K562 (cell line): Measurements from ENCODE around the gene HSBP1L1. TPM values are rescaled to one million over a fixed set of nuclear protein-coding genes. Genes with fewer than 3 reads are reported as not detected.

Experiments used
- CCNT2 ChIP-seq: IDR thresholded peaks from 2 replicates; pipeline ENCODE4 v1.6.1; 2011; ENCODE audit warnings: borderline replicate concordance, low read depth, mild to moderate bottlenecking, moderate library complexity, mixed read lengths, low read length; ENCODE audit not compliant: insufficient read length; ENCODE audit errors: extremely low read depth
- CTBP1 ChIP-seq: fragments of 450-650 bp; IDR thresholded peaks from 2 replicates; pipeline ENCODE4 v1.6.1; 2016; ENCODE audit warnings: borderline replicate concordance
- KLF6 ChIP-seq: fragments of 250-450 bp; sonication (Bioruptor Pico); IDR thresholded peaks from 2 replicates; pipeline ENCODE4 v1.4.0; 2020; ENCODE audit warnings: mild to moderate bottlenecking, moderate library complexity, borderline replicate concordance
- MXI1 ChIP-seq: IDR thresholded peaks from 2 replicates; pipeline ENCODE4 v1.6.1; 2011; ENCODE audit warnings: low read depth, mild to moderate bottlenecking, improper control_type of control experiment, low read length
- NR1H2 ChIP-seq: sonication (generic); formaldehyde crosslinking; IDR thresholded peaks from 2 replicates; pipeline ENCODE4 v1.4.0; 2020; ENCODE audit warnings: mild to moderate bottlenecking, missing genetic modification reagents
- NRF1 ChIP-seq, 2 experiments: fragments of 450-650 bp; IDR thresholded peaks in 1 of 2; conservative IDR thresholded peaks in 1 of 2; 2 replicates each; pipeline ENCODE4 v1.6.1; 2014; ENCODE audit warnings: mild to moderate bottlenecking in 2 of 2
- PHF20 ChIP-seq: fragments of 450-650 bp; IDR thresholded peaks from 2 replicates; pipeline ENCODE4 v1.6.1; 2018; ENCODE audit not compliant: partially characterized antibody
- POLR2B ChIP-seq: fragments of 450-650 bp; IDR thresholded peaks from 2 replicates; pipeline ENCODE4 v1.6.1; 2018; ENCODE audit warnings: low read depth; ENCODE audit not compliant: partially characterized antibody
- RBM22 ChIP-seq: fragments of 200-400 bp; formaldehyde crosslinking; IDR thresholded peaks from 2 replicates; pipeline ENCODE4 v1.6.1; 2018; ENCODE audit warnings: low read length, low read depth; ENCODE audit not compliant: poor library complexity, severe bottlenecking
- SIRT6 ChIP-seq: IDR thresholded peaks from one replicate; pipeline ENCODE4 v1.6.1; 2012; ENCODE audit warnings: low read depth, mild to moderate bottlenecking, control low read depth, inconsistent platforms, low read length, moderate library complexity
- ZNF668 ChIP-seq: fragments of 250-450 bp; sonication (Bioruptor Pico); IDR thresholded peaks from 2 replicates; pipeline ENCODE4 v1.8.0; 2022; ENCODE audit warnings: mild to moderate bottlenecking, inconsistent platforms
- polyA plus RNA-seq, 8 experiments: library from polyadenylated mRNA; depleted of rRNA in 4 of 8; stranded (reverse) in 5 of 8; unstranded in 3 of 8; fragments of >200 nt; fragmentation: Nextera tagmentation in 2 of 8; fragmentation: Illumina TruSeq in 1 of 8; extraction: Ambion mirVana in 2 of 8; extraction: Trizol in 1 of 8; gene quantifications; 2 replicates each; pipeline versions ENCODE4 v1.2.1 to v1.2.3, GENCODE V29; 2011 to 2014; ENCODE audit warnings: inconsistent platforms in 1 of 8, missing spikeins in 1 of 8
- total RNA-seq, 7 experiments: library from RNA; depleted of rRNA in 6 of 7; stranded (reverse); fragments of >200 nt in 6 of 7; fragmentation: Illumina TruSeq in 2 of 7; extraction: Trizol in 2 of 7; gene quantifications; 2 replicates each; pipeline versions ENCODE4 v1.2.1 to v1.2.3, GENCODE V29; 2011 to 2021; ENCODE audit warnings: low replicate concordance in 1 of 7
- TF ChIP-seq, protein P1 (sequence below): fragments of 250-450 bp; sonication (Bioruptor Pico); IDR thresholded peaks from 2 replicates; pipeline ENCODE4 v1.4.0; 2020; ENCODE audit warnings: mild to moderate bottlenecking, moderate library complexity
- TF ChIP-seq, protein P2 (sequence below): fragments of 450-650 bp; conservative IDR thresholded peaks from 2 replicates; pipeline ENCODE4 v1.6.1; 2016; ENCODE audit warnings: missing genetic modification characterization, low read depth, mild to moderate bottlenecking, control low read depth, missing compliant biosample characterization
- TF ChIP-seq, protein P3 (sequence below): fragments of 450-650 bp; IDR thresholded peaks from 2 replicates; pipeline ENCODE4 v1.7.0; 2016; ENCODE audit warnings: borderline replicate concordance
- TF ChIP-seq, protein P4 (sequence below): sonication (generic); formaldehyde crosslinking; IDR thresholded peaks from 2 replicates; pipeline ENCODE4 v1.8.0; 2022; ENCODE audit warnings: mild to moderate bottlenecking, missing genetic modification reagents, borderline replicate concordance
- TF ChIP-seq, protein P5 (sequence below): fragments of 450-650 bp; formaldehyde crosslinking; IDR thresholded peaks from 2 replicates; pipeline ENCODE4 v1.4.0; 2020; ENCODE audit warnings: mild to moderate bottlenecking, mixed read lengths

The HSBP1L1 gene
- total and polyA plus RNA-seq, 9 of the 15 experiments (the other 6 are each of a cell fraction or from before 2014, with no cell fraction given): 0.24 to 0.36 TPM; not detected in 7

DNA sequence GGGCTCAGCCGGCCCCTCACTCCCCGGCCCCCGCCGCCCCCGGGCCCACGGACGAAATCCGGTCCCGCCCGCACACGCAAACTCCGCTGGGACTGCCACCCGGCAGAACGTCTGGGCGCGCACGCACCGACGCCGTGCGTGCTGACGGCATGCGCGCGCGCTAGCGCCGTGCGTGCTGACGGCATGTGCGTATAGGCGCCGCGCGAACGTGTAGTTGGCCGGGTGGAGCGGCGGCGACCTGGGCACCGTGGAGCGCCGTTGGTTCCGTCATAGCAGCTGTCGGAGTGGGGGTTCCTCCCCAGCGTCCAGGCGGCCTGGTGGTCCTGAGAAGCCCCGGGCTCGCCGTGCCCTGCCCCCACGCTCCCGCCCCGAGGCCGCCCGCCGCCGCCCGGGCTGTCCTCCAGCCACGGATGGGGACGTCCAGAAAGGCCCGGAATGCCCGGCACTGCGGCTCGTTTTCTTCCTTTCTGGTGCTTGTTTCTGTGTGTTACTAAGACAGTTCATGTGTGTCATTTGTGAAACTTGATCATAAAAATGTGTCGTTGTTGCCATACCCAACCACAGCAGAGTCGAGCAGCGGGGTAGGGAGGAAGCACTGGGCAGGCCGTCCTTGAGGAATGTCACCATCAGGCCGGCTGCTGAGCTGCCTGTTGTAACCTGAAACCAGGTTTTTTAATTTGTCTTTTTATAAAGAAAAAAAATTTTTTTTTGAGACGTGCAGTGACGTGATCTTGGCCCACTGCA, 24.2 kb downstream of the HSBP1L1 start, which contains the start of gene TXNL4A (continued):
- TF ChIP-seq, protein P1, sequence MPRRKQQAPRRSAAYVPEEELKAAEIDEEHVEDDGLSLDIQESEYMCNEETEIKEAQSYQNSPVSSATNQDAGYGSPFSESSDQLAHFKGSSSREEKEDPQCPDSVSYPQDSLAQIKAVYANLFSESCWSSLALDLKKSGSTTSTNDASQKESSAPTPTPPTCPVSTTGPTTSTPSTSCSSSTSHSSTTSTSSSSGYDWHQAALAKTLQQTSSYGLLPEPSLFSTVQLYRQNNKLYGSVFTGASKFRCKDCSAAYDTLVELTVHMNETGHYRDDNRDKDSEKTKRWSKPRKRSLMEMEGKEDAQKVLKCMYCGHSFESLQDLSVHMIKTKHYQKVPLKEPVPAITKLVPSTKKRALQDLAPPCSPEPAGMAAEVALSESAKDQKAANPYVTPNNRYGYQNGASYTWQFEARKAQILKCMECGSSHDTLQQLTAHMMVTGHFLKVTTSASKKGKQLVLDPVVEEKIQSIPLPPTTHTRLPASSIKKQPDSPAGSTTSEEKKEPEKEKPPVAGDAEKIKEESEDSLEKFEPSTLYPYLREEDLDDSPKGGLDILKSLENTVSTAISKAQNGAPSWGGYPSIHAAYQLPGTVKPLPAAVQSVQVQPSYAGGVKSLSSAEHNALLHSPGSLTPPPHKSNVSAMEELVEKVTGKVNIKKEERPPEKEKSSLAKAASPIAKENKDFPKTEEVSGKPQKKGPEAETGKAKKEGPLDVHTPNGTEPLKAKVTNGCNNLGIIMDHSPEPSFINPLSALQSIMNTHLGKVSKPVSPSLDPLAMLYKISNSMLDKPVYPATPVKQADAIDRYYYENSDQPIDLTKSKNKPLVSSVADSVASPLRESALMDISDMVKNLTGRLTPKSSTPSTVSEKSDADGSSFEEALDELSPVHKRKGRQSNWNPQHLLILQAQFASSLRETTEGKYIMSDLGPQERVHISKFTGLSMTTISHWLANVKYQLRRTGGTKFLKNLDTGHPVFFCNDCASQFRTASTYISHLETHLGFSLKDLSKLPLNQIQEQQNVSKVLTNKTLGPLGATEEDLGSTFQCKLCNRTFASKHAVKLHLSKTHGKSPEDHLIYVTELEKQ (CRISPR knock-in tag): no peak
- TF ChIP-seq KLF6 (CRISPR knock-in tag) (no peak), PHF20 (peak; percentile 62), POLR2B (peak; percentile 72), SIRT6 (no peak), NR1H2 (no peak), RBM22 (no peak), CTBP1 (peak; percentile 85), ZNF668 (CRISPR knock-in tag) (no peak), CCNT2 (peak; percentile 19), MXI1 (no peak), NRF1 (conservative IDR thresholded peaks at IDR 0.05 in 1 of 2, IDR thresholded peaks at IDR 0.05 in 1 of 2) (peak; percentile 79 to 83)
- TF ChIP-seq, protein P2, sequence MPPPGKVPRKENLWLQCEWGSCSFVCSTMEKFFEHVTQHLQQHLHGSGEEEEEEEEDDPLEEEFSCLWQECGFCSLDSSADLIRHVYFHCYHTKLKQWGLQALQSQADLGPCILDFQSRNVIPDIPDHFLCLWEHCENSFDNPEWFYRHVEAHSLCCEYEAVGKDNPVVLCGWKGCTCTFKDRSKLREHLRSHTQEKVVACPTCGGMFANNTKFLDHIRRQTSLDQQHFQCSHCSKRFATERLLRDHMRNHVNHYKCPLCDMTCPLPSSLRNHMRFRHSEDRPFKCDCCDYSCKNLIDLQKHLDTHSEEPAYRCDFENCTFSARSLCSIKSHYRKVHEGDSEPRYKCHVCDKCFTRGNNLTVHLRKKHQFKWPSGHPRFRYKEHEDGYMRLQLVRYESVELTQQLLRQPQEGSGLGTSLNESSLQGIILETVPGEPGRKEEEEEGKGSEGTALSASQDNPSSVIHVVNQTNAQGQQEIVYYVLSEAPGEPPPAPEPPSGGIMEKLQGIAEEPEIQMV (tag): no peak
- TF ChIP-seq, protein P3, sequence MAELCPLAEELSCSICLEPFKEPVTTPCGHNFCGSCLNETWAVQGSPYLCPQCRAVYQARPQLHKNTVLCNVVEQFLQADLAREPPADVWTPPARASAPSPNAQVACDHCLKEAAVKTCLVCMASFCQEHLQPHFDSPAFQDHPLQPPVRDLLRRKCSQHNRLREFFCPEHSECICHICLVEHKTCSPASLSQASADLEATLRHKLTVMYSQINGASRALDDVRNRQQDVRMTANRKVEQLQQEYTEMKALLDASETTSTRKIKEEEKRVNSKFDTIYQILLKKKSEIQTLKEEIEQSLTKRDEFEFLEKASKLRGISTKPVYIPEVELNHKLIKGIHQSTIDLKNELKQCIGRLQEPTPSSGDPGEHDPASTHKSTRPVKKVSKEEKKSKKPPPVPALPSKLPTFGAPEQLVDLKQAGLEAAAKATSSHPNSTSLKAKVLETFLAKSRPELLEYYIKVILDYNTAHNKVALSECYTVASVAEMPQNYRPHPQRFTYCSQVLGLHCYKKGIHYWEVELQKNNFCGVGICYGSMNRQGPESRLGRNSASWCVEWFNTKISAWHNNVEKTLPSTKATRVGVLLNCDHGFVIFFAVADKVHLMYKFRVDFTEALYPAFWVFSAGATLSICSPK: no peak
- TF ChIP-seq, protein P4, sequence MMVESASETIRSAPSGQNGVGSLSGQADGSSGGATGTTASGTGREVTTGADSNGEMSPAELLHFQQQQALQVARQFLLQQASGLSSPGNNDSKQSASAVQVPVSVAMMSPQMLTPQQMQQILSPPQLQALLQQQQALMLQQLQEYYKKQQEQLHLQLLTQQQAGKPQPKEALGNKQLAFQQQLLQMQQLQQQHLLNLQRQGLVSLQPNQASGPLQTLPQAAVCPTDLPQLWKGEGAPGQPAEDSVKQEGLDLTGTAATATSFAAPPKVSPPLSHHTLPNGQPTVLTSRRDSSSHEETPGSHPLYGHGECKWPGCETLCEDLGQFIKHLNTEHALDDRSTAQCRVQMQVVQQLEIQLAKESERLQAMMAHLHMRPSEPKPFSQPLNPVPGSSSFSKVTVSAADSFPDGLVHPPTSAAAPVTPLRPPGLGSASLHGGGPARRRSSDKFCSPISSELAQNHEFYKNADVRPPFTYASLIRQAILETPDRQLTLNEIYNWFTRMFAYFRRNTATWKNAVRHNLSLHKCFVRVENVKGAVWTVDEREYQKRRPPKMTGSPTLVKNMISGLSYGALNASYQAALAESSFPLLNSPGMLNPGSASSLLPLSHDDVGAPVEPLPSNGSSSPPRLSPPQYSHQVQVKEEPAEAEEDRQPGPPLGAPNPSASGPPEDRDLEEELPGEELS (CRISPR knock-in tag): peak; percentile 22; the same call in 1 of the 2 replicates
- TF ChIP-seq, protein P5, sequence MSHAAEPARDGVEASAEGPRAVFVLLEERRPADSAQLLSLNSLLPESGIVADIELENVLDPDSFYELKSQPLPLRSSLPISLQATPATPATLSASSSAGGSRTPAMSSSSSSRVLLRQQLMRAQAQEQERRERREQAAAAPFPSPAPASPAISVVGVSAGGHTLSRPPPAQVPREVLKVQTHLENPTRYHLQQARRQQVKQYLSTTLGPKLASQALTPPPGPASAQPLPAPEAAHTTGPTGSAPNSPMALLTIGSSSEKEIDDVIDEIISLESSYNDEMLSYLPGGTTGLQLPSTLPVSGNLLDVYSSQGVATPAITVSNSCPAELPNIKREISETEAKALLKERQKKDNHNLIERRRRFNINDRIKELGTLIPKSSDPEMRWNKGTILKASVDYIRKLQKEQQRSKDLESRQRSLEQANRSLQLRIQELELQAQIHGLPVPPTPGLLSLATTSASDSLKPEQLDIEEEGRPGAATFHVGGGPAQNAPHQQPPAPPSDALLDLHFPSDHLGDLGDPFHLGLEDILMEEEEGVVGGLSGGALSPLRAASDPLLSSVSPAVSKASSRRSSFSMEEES (CRISPR knock-in tag): no peak
